LHCN-M2 (cell line): ENCODE data around the gene NOP56. TPM values are rescaled to one million over a fixed set of nuclear protein-coding genes. Genes with fewer than 3 reads are reported as not detected.
"Not testable (repeated sequence)": the region's sequence is repeated elsewhere in the genome, so short reads cannot be mapped to it uniquely, and the experiment has no call there.

ENCODE experiments used
- DNase-seq: peaks from one replicate; pipeline ENCODE4 v3.0.0-alpha.2; 2012; ENCODE audit warnings: low read depth
- total RNA-seq: library from RNA; depleted of rRNA; stranded (reverse); fragments of >200 nt; gene quantifications from 2 replicates; pipeline ENCODE4 v1.2.3, GENCODE V29; 2014

Gene NOP56
- total RNA-seq, 1 experiment from 2014 or later, result 204 TPM

GRCh38 chr20:2684817-2685216 is 32.4 kb downstream of the NOP56 start:
- not testable (repeated sequence) for DNase-seq

- no peak for DNase-seq
These were observed 35.1 kb downstream of the NOP56 start for GRCh38 chr20:2687514-2687913.

GRCh38 chr20:2688041-2688591 is 35.7 kb downstream of the NOP56 start:
- DNase-seq, result peak; percentile 14

- no peak for DNase-seq
These were observed 37.8 kb downstream of the NOP56 start for GRCh38 chr20:2690213-2690612.

- DNase-seq, result no peak
These were observed 38.3 kb downstream of the NOP56 start for GRCh38 chr20:2690718-2691117.

GRCh38 chr20:2691127-2691526 is 38.7 kb downstream of the NOP56 start:
- DNase-seq, result no peak

GRCh38 chr20:2691663-2692035 is 39.2 kb downstream of the NOP56 start:
- no peak for DNase-seq

GRCh38 chr20:2692036-2692885 is 39.8 kb downstream of the NOP56 start, which contains the start of gene EBF4:
Gene EBF4, plus strand, starts transcription at chr20:2692780. Its CDS starts 866 bp downstream, at chr20:2693646.
- DNase-seq, result no peak

GRCh38 chr20:2692886-2693285 is 40.5 kb downstream of the NOP56 start:
- DNase-seq, result no peak

- no peak for DNase-seq
These were observed 41.0 kb downstream of the NOP56 start for GRCh38 chr20:2693286-2694007.

- DNase-seq, result no peak
These were observed 41.6 kb downstream of the NOP56 start for GRCh38 chr20:2694008-2694471.

- no peak for DNase-seq
These were observed 42.1 kb downstream of the NOP56 start for GRCh38 chr20:2694519-2694918.

GRCh38 chr20:2695206-2695983 is 43.0 kb downstream of the NOP56 start:
- DNase-seq, result no peak

GRCh38 chr20:2695984-2696525 is 43.6 kb downstream of the NOP56 start:
- DNase-seq, result not testable (repeated sequence)

GRCh38 chr20:2696646-2697045 is 44.2 kb downstream of the NOP56 start:
- no peak for DNase-seq

GRCh38 chr20:2697768-2698167 is 45.3 kb downstream of the NOP56 start:
- DNase-seq, result no peak

- DNase-seq, result no peak
These were observed 45.9 kb downstream of the NOP56 start for GRCh38 chr20:2698186-2698817.

- no peak for DNase-seq
These were observed 46.5 kb downstream of the NOP56 start for GRCh38 chr20:2698912-2699311.

- DNase-seq, result no peak
These were observed 47.5 kb downstream of the NOP56 start for GRCh38 chr20:2699775-2700413.

GRCh38 chr20:2700913-2701620 is 48.6 kb downstream of the NOP56 start:
- DNase-seq, result no peak
